ENCODE measurements around the gene DRP2.
A peak's percentile ranks its signal among the peaks of the same experiment; 100 is the strongest.
"Not testable (repeated sequence)": the region's sequence is repeated elsewhere in the genome, so short reads cannot be mapped to it uniquely, and the experiment has no call there.

Gene DRP2, protein sequence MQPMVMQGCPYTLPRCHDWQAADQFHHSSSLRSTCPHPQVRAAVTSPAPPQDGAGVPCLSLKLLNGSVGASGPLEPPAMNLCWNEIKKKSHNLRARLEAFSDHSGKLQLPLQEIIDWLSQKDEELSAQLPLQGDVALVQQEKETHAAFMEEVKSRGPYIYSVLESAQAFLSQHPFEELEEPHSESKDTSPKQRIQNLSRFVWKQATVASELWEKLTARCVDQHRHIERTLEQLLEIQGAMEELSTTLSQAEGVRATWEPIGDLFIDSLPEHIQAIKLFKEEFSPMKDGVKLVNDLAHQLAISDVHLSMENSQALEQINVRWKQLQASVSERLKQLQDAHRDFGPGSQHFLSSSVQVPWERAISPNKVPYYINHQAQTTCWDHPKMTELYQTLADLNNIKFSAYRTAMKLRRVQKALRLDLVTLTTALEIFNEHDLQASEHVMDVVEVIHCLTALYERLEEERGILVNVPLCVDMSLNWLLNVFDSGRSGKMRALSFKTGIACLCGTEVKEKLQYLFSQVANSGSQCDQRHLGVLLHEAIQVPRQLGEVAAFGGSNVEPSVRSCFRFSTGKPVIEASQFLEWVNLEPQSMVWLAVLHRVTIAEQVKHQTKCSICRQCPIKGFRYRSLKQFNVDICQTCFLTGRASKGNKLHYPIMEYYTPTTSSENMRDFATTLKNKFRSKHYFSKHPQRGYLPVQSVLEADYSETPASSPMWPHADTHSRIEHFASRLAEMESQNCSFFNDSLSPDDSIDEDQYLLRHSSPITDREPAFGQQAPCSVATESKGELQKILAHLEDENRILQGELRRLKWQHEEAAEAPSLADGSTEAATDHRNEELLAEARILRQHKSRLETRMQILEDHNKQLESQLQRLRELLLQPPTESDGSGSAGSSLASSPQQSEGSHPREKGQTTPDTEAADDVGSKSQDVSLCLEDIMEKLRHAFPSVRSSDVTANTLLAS

DNA sequence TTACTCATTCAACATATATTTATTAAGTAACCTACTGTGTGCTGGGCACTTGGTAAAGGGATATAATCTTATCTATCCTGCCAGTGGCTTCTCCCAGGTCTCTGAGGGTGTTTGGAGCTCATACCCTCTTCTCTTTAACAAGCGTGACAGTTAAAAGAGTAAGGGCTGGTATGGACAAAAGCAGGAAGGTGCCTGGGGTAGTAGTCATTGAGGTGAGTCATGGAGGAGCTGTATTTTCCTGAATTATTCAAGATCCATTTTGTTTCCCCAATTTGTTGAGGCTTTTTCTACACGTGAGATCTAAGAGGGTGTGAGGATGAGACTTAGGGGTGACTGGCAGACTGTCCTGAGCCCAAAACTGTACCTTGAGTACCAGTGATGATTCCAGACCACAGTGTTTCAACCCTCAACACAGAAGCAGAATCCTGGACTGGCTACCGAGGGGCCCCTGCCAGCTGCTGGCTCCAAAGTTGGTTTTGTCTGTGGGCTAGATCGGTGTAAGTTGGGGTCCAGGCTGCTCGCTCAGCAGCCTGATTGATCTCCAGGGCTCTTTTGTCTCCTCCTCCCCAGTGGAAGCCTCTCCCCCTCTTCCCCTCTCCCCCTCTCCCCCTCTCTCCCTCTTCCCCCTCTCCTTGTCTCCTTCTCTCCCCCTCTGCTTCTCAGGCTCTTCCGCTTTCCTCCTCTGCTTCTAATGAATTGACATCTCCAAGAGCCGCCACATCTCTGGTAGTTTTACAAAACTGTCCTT lies at the start of gene DRP2:
Gene DRP2 (plus strand): TSS at position 671 of the 748 bp plus-strand sequence. CDS start 11,862 bp downstream, outside the sequence.
- H3K36me3 Mint-ChIP-seq (ENCODE audit: low read depth): no peaks in the 10 kb centered on the region
- DNase-seq (ENCODE audit: low spot score): no peak
- H3K27ac Mint-ChIP-seq: no peak within 1 kb of the TSS
- H3K9me3 Mint-ChIP-seq: no peaks in the 10 kb centered on the region
- H3K4me3 Mint-ChIP-seq: no peak within 1 kb of the TSS
- H3K27me3 Mint-ChIP-seq (ENCODE audit: low read depth): no peaks in the 10 kb centered on the region
- no peaks in the 10 kb centered on the region for H3K4me1 Mint-ChIP-seq (ENCODE audit: low read depth)

DNA sequence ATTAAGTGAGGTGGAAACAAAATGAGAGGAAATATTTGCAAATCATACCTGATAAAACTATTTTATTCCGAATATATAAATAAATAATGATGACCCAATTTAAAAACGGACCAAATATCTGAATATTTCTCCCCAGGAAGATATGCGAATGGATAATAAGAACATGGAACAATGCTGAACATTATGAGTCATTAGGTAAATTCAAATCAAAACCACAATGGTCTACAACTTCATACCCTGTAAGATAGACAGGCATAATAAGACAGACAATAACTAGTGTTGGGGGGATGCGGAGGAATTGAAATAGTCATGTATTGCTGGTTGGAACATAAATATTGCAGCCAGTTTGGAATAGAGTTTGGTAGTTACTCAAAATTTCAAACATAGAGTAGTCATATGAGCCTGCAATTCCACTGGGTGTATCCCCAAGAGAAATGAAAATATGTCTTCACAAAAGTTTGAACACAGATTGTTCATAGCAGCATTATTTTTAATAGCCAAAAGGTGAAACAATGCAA lies 47.6 kb upstream of the DRP2 start:
- H3K4me3 Mint-ChIP-seq: no peak overlapping the region
- no peaks in the 10 kb centered on the region for H3K27me3 Mint-ChIP-seq (ENCODE audit: low read depth)
- H3K9me3 Mint-ChIP-seq: no peaks in the 10 kb centered on the region
- DNase-seq (ENCODE audit: low spot score): no peak
- no peak overlapping the region for H3K27ac Mint-ChIP-seq
- H3K4me1 Mint-ChIP-seq (ENCODE audit: low read depth): peaks cover 2% of the 10 kb centered on the region
- H3K36me3 Mint-ChIP-seq (ENCODE audit: low read depth): no peaks in the 10 kb centered on the region

DNA sequence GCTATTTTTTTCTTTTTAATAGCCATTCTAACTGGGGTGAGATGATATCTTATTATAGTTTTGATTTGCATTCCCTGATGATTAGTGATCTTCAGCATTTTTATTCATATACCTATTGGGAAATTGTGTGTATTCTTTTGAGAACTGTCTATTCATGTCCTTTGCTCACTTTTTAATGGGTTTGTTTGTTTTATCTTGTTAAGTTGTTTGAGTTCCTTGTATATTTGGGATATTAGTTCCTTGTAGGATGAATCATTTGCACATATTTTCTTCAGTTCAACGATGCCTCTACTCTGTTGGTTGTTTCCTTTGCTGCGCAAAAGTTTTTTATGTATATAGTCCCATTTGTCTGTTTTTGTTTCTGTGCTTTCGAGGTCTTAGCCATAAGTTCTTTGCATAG lies 43.1 kb upstream of the DRP2 start:
- Mint-ChIP-seq H3K4me3 (no peak overlapping the region), H3K27ac (no peak overlapping the region), H3K9me3 (no peaks in the 10 kb centered on the region), H3K27me3 (ENCODE audit: low read depth) (no peaks in the 10 kb centered on the region), H3K36me3 (ENCODE audit: low read depth) (no peaks in the 10 kb centered on the region), H3K4me1 (ENCODE audit: low read depth) (peaks cover 2% of the 10 kb centered on the region)
- no peak for DNase-seq (ENCODE audit: low spot score)

DNA sequence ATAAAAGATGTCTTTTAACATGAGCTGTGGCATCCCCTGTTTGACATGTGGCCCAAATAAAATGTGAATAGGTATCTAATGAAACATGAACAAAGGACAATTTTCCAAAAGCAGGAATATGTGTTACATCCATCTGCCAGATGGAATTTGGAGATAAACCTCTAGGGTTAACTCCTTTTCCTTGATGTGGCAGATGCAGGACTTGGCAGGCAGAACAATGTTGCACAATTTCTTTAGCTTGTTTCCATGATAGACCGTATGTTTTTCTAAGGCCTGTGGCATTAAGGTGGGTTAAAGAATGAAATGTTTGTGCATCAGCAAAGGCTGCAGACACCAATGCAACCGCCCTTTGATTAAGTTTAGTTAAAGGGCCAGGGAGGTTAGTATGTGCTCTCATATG lies 34.7 kb upstream of the DRP2 start:
- H3K4me1 Mint-ChIP-seq (ENCODE audit: low read depth); H3K27ac Mint-ChIP-seq; H3K4me3 Mint-ChIP-seq: not testable (repeated sequence)

DNA sequence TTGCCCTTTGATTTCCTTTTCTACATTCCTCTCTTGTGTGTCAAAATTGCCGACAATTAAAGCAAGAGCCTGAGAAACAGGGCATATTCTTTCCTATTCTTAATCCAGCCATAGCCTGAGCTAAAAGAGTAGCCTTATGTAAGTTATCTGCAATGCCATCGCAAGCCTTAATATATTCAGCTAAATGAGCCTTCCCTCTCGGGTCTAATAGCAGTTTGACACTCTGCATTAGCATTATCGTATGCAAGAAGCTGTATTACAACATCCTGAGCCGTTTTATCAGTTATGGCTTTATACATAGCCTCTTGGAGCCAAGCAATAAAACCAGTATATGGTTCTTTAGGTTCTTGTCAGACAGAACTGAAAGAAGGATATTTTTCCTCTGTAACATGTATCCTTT lies 31.6 kb upstream of the DRP2 start:
- peaks cover 11% of the 10 kb centered on the region for H3K27me3 Mint-ChIP-seq (ENCODE audit: low read depth)
- DNase-seq (ENCODE audit: low spot score); H3K9me3 Mint-ChIP-seq; H3K36me3 Mint-ChIP-seq (ENCODE audit: low read depth); H3K4me1 Mint-ChIP-seq (ENCODE audit: low read depth); H3K27ac Mint-ChIP-seq; H3K4me3 Mint-ChIP-seq: not testable (repeated sequence)

More for the DNA sequence above, 34.7 kb upstream of the DRP2 start:
- not testable (repeated sequence) for H3K9me3 Mint-ChIP-seq; H3K36me3 Mint-ChIP-seq (ENCODE audit: low read depth); H3K27me3 Mint-ChIP-seq (ENCODE audit: low read depth); DNase-seq (ENCODE audit: low spot score)

DNA sequence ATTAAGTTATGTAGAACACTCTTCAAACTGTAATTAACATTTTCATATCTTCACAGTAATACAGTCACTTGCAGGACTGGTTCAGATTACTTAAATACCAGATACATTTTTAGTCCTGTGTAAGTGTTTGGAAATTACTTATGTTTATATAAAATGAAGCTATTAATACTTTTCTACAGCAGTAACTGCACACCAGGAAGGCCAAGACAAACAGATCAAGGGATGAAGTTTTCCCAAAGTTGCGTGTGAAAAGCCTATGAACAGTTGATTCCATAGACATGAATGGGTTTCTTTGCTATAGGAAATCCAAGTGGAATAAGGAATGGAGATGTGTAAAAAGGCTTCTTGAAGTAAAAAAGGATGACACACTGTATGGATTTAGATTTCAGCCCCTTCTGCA lies 28.9 kb upstream of the DRP2 start:
- H3K4me1 Mint-ChIP-seq (ENCODE audit: low read depth): no peaks in the 10 kb centered on the region
- no peaks in the 10 kb centered on the region for H3K9me3 Mint-ChIP-seq
- H3K27me3 Mint-ChIP-seq (ENCODE audit: low read depth): peaks cover 11% of the 10 kb centered on the region
- no peaks in the 10 kb centered on the region for H3K36me3 Mint-ChIP-seq (ENCODE audit: low read depth)
- H3K27ac Mint-ChIP-seq: no peak overlapping the region
- no peak for DNase-seq (ENCODE audit: low spot score)
- no peak overlapping the region for H3K4me3 Mint-ChIP-seq

DNA sequence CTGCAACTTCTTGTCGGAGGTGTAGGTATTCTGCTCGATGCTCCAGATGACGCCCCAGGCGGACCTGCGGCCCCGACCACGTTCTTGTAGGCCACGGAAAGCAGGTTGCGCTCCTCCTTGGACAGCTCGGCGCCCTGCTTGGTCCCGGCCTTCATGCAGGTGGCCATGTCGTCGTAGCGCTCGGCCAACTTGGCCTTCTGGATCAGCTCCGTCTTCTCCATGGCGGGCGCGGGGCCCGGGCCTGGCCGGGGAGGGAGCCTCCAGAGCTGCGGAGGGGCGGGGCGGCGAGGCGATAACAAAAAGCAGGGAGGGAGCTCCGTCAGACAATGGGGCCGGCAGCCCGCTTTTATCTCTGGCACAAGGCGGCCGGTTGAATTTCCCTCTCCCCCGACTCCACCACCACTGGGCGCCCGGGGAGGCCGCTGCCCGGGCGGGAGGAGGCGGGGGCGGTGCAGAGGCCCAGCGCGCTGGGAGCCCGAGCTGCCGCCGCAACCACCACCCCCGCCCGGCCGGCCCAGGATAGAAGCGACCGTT lies 28.3 kb upstream of the DRP2 start:
- H3K27me3 Mint-ChIP-seq (ENCODE audit: low read depth): peaks cover 11% of the 10 kb centered on the region
- H3K4me3 Mint-ChIP-seq: no peak overlapping the region
- H3K4me1 Mint-ChIP-seq (ENCODE audit: low read depth): no peaks in the 10 kb centered on the region
- no peak for DNase-seq (ENCODE audit: low spot score)
- no peak overlapping the region for H3K27ac Mint-ChIP-seq
- no peaks in the 10 kb centered on the region for H3K9me3 Mint-ChIP-seq
- H3K36me3 Mint-ChIP-seq (ENCODE audit: low read depth): no peaks in the 10 kb centered on the region

DNA sequence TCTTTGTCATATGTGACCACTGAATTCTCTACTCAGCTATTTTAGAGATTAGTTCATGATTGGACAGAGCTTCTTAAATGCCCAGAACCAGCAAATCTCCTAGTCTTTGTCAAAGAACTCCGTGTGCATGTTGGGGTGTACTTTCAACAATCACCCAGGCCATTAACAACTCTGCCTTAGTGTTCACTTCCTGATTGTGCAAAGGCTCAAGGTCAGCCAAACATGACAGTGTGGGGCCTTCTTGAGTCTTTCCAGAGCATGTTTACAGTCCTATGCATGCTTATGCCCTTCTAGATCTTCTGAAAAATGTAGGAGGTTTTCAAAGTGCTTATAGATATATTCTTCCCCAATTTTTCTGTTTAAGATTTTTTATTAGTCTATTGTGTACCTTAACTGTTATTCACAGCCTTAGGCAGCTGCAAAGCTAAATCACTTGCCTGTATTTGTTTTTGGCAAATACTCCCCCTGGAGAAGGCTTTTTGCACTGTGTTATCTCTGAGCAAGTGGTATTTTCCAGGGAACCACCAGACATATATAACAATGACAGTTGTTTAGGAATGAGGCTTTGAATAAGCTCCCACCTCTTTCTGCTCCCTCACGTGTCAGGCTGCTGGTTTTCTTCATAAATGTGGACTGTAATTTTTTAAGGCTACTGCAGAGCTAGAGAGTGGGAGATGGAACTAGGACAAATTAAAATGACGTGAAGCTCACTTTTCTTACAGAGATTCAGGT lies 24.0 kb upstream of the DRP2 start:
- peaks cover 9% of the 10 kb centered on the region for H3K27me3 Mint-ChIP-seq (ENCODE audit: low read depth)
- no peaks in the 10 kb centered on the region for H3K36me3 Mint-ChIP-seq (ENCODE audit: low read depth)
- no peak for DNase-seq (ENCODE audit: low spot score)
- no peaks in the 10 kb centered on the region for H3K9me3 Mint-ChIP-seq
- H3K4me1 Mint-ChIP-seq (ENCODE audit: low read depth): no peaks in the 10 kb centered on the region
- H3K4me3 Mint-ChIP-seq: no peak overlapping the region
- H3K27ac Mint-ChIP-seq: no peak overlapping the region

DNA sequence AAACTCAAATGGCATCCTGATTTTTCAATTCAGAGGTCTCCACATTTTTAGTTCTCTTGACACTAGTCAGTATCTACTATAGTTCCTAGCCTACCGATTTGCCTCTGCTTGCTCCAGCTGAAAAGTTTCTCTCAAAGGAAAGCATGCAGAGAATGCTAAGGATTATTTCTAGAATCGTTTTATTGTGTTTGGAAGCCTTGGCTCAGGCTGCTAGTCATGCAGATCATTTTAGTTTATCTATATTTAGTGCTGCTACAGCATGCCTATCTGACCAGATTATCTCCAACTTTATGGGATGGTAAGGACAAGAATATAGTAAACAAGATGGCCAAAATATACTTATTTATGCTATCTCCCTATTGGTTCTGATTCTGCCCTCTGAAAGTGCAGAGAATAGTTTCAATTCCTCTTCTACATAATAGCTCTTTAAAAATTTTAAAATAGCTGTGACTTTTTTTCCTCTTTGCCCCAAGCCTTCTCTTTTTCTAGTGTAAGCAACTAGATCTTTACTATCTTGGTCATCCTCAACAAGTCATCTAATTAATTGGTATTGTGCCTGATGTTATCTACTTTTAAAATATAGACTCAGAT lies 15.7 kb upstream of the DRP2 start:
- H3K4me3 Mint-ChIP-seq: no peak overlapping the region
- no peak for DNase-seq (ENCODE audit: low spot score)
- no peak overlapping the region for H3K27ac Mint-ChIP-seq

DNA sequence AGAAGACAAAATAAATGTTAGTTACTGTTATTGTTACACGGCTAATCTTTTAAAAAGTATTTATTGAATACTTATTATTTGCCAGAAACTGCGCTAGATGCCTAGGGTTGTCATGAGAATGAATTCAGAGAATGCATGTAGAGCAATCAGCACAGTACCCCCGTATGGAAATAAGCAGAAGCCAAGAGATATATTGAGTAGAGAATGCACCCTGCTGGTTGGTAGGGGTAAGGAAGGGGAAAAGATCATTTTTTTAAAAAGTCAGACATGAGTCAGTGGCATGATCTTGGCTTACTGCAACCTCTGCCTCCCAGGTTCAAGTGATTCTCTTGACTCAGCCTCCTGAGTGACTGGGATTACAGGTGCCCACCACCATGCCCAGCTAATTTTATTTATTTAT lies 13.1 kb upstream of the DRP2 start:
- peak; percentile 4 for DNase-seq (ENCODE audit: low spot score)
- peaks cover 9% of the 10 kb centered on the region for H3K4me1 Mint-ChIP-seq (ENCODE audit: low read depth)
- no peak overlapping the region for H3K4me3 Mint-ChIP-seq
- H3K36me3 Mint-ChIP-seq (ENCODE audit: low read depth): no peaks in the 10 kb centered on the region
- H3K27me3 Mint-ChIP-seq (ENCODE audit: low read depth): no peaks in the 10 kb centered on the region
- H3K27ac Mint-ChIP-seq: no peak overlapping the region
- H3K9me3 Mint-ChIP-seq: no peaks in the 10 kb centered on the region

More for the DNA sequence above, 15.7 kb upstream of the DRP2 start:
- Mint-ChIP-seq H3K36me3 (ENCODE audit: low read depth) (no peaks in the 10 kb centered on the region), H3K9me3 (no peaks in the 10 kb centered on the region), H3K27me3 (ENCODE audit: low read depth) (no peaks in the 10 kb centered on the region), H3K4me1 (ENCODE audit: low read depth) (peaks cover 9% of the 10 kb centered on the region)

DNA sequence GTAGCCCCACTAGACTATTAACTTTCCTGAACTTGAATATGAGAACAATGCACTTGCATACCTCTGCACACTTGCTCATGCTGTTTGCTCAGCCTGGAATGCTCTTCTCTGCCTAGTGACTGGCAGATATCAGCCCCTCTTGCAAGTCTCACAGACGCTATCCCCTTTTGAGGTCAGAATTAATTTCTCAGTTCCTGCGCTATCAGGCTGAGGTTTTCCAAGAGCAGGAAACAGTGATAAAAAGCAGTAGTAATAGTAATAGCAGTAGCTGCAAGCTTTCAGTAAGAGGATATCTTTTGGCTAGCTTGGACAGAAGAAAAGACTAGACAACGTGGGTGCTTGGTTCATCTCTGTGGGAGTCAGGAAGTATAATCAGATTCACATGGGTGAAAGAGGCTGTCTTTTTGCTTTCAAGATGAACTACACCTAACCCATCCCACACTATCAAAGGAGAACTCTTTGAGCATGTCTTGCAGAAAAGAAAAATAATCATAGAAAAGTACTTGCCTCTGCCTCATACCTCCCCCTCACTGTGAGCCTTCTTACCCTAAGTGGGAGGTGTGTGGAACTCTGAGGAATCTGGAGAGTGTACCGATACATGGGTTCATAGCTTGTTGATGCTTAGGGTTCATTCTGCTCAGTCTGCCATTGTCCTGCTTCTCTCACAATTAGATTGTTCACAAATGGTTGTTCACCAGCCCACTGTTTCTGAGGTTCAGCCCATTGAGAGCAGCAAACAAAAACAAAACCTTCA lies 11.3 kb upstream of the DRP2 start:
- H3K4me1 Mint-ChIP-seq (ENCODE audit: low read depth): peaks cover 9% of the 10 kb centered on the region
- peak; percentile 8 for DNase-seq (ENCODE audit: low spot score)
- no peak overlapping the region for H3K27ac Mint-ChIP-seq
- no peaks in the 10 kb centered on the region for H3K9me3 Mint-ChIP-seq
- no peaks in the 10 kb centered on the region for H3K36me3 Mint-ChIP-seq (ENCODE audit: low read depth)
- no peak overlapping the region for H3K4me3 Mint-ChIP-seq
- no peaks in the 10 kb centered on the region for H3K27me3 Mint-ChIP-seq (ENCODE audit: low read depth)

DNA sequence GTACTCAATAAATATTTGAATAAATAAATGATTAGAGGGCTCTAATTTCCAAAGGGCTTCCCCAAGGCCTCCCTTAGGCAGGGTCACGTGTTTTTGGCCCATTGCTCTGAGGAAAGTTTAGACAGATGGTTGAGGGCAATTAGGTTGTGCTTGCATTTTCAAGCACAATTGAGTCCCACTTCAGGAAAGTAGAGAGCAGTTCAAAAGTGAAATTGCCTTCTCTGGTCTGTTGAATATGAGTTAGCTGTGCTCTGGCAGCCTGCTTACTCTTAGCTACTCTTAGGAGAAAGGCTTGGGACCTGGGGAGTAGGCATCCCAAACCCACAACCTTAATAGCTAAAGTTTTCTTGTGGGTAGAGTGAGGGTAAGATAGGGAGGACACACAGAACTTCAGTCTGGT lies 9.0 kb upstream of the DRP2 start:
- no peak overlapping the region for H3K4me3 Mint-ChIP-seq
- no peaks in the 10 kb centered on the region for H3K36me3 Mint-ChIP-seq (ENCODE audit: low read depth)
- H3K9me3 Mint-ChIP-seq: no peaks in the 10 kb centered on the region
- H3K27ac Mint-ChIP-seq: no peak overlapping the region
- peaks cover 9% of the 10 kb centered on the region for H3K4me1 Mint-ChIP-seq (ENCODE audit: low read depth)
- DNase-seq (ENCODE audit: low spot score): no peak
- H3K27me3 Mint-ChIP-seq (ENCODE audit: low read depth): no peaks in the 10 kb centered on the region

All from T-helper 2 cell treated with Interferon-gamma antibody and Interleukin-4, amounts not matched to agents 5 μg/mL and 100 μg/mL, for 36 hours (primary cell).